GM12865 (cell line): ENCODE measurements around the gene CDH4.

Source experiments
- DNase-seq: peaks from one replicate; pipeline ENCODE4 v3.0.0; 2010; ENCODE audit warnings: low read depth
- H3K4me3 ChIP-seq: 2 replicates; pipeline ENCODE4 v1.5.1; 2011; ENCODE audit warnings: mild to moderate bottlenecking, low read depth, low read length, control low read depth
- CTCF ChIP-seq: IDR thresholded peaks from 2 replicates; pipeline ENCODE4 v1.5.1; 2011; ENCODE audit warnings: low read length, control low read depth, low read depth, inconsistent platforms; ENCODE audit not compliant: insufficient read depth; ENCODE audit errors: missing control alignments

Gene CDH4

GRCh38 chr20:61877776-61878477 is 625.9 kb downstream of the CDH4 start:
- TF ChIP-seq CTCF, result no peak
- DNase-seq, result no peak
- no peak overlapping the region for H3K4me3 ChIP-seq

GRCh38 chr20:61878478-61879302 is 626.6 kb downstream of the CDH4 start:
- H3K4me3 ChIP-seq, result no peak overlapping the region
- DNase-seq, result no peak
- no peak for TF ChIP-seq CTCF

GRCh38 chr20:61879303-61879620 is 627.2 kb downstream of the CDH4 start:
- TF ChIP-seq CTCF, result no peak
- H3K4me3 ChIP-seq, result no peak overlapping the region
- DNase-seq, result no peak

GRCh38 chr20:61879694-61880093 is 627.6 kb downstream of the CDH4 start:
- no peak overlapping the region for H3K4me3 ChIP-seq
- TF ChIP-seq CTCF, result no peak
- no peak for DNase-seq

GRCh38 chr20:61880706-61881105 is 628.6 kb downstream of the CDH4 start:
- H3K4me3 ChIP-seq, result no peak overlapping the region
- DNase-seq, result no peak
- TF ChIP-seq CTCF, result no peak

- DNase-seq, result no peak
- no peak for TF ChIP-seq CTCF
Observed at GRCh38 chr20:61881416-61881815, 629.4 kb downstream of the CDH4 start.

GRCh38 chr20:61881861-61882260 is 629.8 kb downstream of the CDH4 start:
- DNase-seq, result no peak
- H3K4me3 ChIP-seq, result no peak overlapping the region
- TF ChIP-seq CTCF, result no peak

More at GRCh38 chr20:61881416-61881815, 629.4 kb downstream of the CDH4 start:
- no peak overlapping the region for H3K4me3 ChIP-seq
